HepG2 (cell line): ENCODE measurements around the gene SH2D6. TPM values are rescaled to one million over a fixed set of nuclear protein-coding genes. Genes with fewer than 3 reads are reported as not detected.

Experiments used
- ATAC-seq: fragments of 200-7000 bp; cut with Tn5 transposase; 3 replicates; pipeline ENCODE4 v1.9.1; 2020; ENCODE audit warnings: mild to moderate bottlenecking, moderate library complexity
- BruUV-seq: library from RNA; stranded (reverse); fragments of 400-500 nt; replicated peaks from 2 replicates; lab custom pipeline; 2021; lab: Mats Ljungman, UMichigan
- CTCF ChIA-PET: fragments of 300-600 bp; formaldehyde crosslinking; extraction: SDS; loops from one replicate; lab custom pipeline; 2021; ENCODE audit warnings: low total read pairs, inconsistent platforms, low intra/inter-chr PET ratio; lab: Yijun Ruan, JAX
- POLR2A ChIA-PET: fragments of 350-600 bp; sonication (Branson Sonifier 250); formaldehyde crosslinking; loops from one replicate; lab custom pipeline; 2020; ENCODE audit warnings: antibody characterized with exemption, inconsistent platforms; lab: Yijun Ruan, JAX
- DNase-seq: peaks from one replicate; pipeline ENCODE4 v3.0.0-alpha.2; 2015; ENCODE audit warnings: low spot score
- FAIRE-seq: peaks from 3 replicates; lab custom pipeline; 2011; peaks lifted over from hg19 to GRCh38; lab: Jason Lieb, UNC
- H2AFZ ChIP-seq: one replicate; pipeline ENCODE4 v1.6.1; 2011; ENCODE audit warnings: low read length, inconsistent platforms
- H3K27ac ChIP-seq: fragments of 300-600 bp; 3 replicates; pipeline ENCODE4 v1.8.0; 2011; ENCODE audit warnings: mixed run types, mild to moderate bottlenecking, mixed read lengths, low read length, inconsistent platforms; ENCODE audit not compliant: insufficient read depth; ENCODE audit errors: extremely low read length
- H3K27me3 ChIP-seq, 2 experiments: fragments of 200-600 bp in 1 of 2; 2 replicates in 1 of 2; 3 replicates in 1 of 2; pipeline versions ENCODE4 v1.6.0 to v1.8.0; 2011; ENCODE audit warnings: low read length in 2 of 2, mild to moderate bottlenecking in 2 of 2, moderate library complexity in 2 of 2, inconsistent platforms in 1 of 2; ENCODE audit not compliant: insufficient read depth in 2 of 2, control insufficient read depth in 1 of 2
- H3K36me3 ChIP-seq, 2 experiments: fragments of 200-600 bp in 1 of 2; replicated peaks in 1 of 2; 2 replicates in 1 of 2; 3 replicates in 1 of 2; pipeline versions ENCODE4 v1.5.1 to v1.8.0; 2011; ENCODE audit warnings: low read length in 2 of 2, inconsistent platforms in 1 of 2; ENCODE audit not compliant: insufficient read depth in 2 of 2, control insufficient read depth in 1 of 2
- H3K4me1 ChIP-seq: 2 replicates; pipeline ENCODE4 v1.5.1; 2012; ENCODE audit warnings: low read length, inconsistent platforms; ENCODE audit not compliant: insufficient read depth
- H3K4me2 ChIP-seq: 2 replicates; pipeline ENCODE4 v1.6.0; 2011; ENCODE audit warnings: low read depth, low read length, inconsistent platforms
- H3K4me3 ChIP-seq, 3 experiments: fragments of 200-600 bp in 1 of 3; sonication (generic), shearing (Covaris generic) in 1 of 3; replicated peaks in 1 of 3; 2 replicates each; pipeline ENCODE4 v1.5.1; 2011 to 2016; ENCODE audit warnings: low read length in 3 of 3, inconsistent platforms in 2 of 3, low read depth in 2 of 3, mild to moderate bottlenecking in 2 of 3, control low read depth in 1 of 3, mixed read lengths in 1 of 3; ENCODE audit not compliant: insufficient read depth in 1 of 3
- H3K79me2 ChIP-seq: one replicate; pipeline ENCODE4 v1.6.1; 2011; ENCODE audit warnings: low read length, inconsistent platforms; ENCODE audit not compliant: insufficient read depth
- H3K9ac ChIP-seq: 2 replicates; pipeline ENCODE4 v1.6.0; 2011; ENCODE audit warnings: mild to moderate bottlenecking, low read depth, low read length, inconsistent platforms; ENCODE audit not compliant: insufficient read depth
- H3K9me3 ChIP-seq: 2 replicates; pipeline ENCODE4 v1.5.1; 2012; ENCODE audit warnings: mild to moderate bottlenecking, low read length
- H4K20me1 ChIP-seq: 2 replicates; pipeline ENCODE4 v1.6.0; 2011; ENCODE audit warnings: inconsistent platforms, mild to moderate bottlenecking, low read length, moderate library complexity; ENCODE audit not compliant: insufficient read depth
- AHR ChIP-seq: IDR thresholded peaks from 2 replicates; pipeline ENCODE4 v1.6.1; 2018; ENCODE audit warnings: missing genetic modification reagents, missing compliant biosample characterization
- MEIS2 ChIP-seq: sonication (generic); formaldehyde crosslinking; IDR thresholded peaks from 2 replicates; pipeline ENCODE4 v1.9.0; 2021; ENCODE audit warnings: mild to moderate bottlenecking, missing genetic modification reagents
- SALL1 ChIP-seq: sonication (generic); formaldehyde crosslinking; IDR thresholded peaks from 2 replicates; pipeline ENCODE4 v1.8.0; 2022; ENCODE audit warnings: mild to moderate bottlenecking, missing genetic modification reagents
- SRY ChIP-seq: sonication (generic); formaldehyde crosslinking; IDR thresholded peaks from 2 replicates; pipeline ENCODE4 v1.8.0; 2022; ENCODE audit warnings: mild to moderate bottlenecking, missing genetic modification reagents
- TFE3 ChIP-seq: IDR thresholded peaks from 2 replicates; pipeline ENCODE4 v1.6.1; 2016
- ZBTB3 ChIP-seq: sonication (generic); formaldehyde crosslinking; IDR thresholded peaks from 2 replicates; pipeline ENCODE4 v1.4.0; 2020; ENCODE audit warnings: low read depth, mild to moderate bottlenecking, moderate library complexity, missing genetic modification reagents, borderline replicate concordance
- ZNF101 ChIP-seq: sonication (generic); formaldehyde crosslinking; IDR thresholded peaks from 2 replicates; pipeline ENCODE4 v1.4.0; 2020; ENCODE audit warnings: mild to moderate bottlenecking, low read depth, missing genetic modification reagents, borderline replicate concordance
- ZNF281 ChIP-seq: sonication (generic); formaldehyde crosslinking; IDR thresholded peaks from 2 replicates; pipeline ENCODE4 v1.4.0; 2020; ENCODE audit warnings: missing genetic modification reagents, borderline replicate concordance
- ZNF333 ChIP-seq: sonication (generic); formaldehyde crosslinking; IDR thresholded peaks from 2 replicates; pipeline ENCODE4 v1.4.0; 2020; ENCODE audit warnings: mild to moderate bottlenecking, missing genetic modification reagents, borderline replicate concordance
- ZNF589 ChIP-seq: sonication (generic); formaldehyde crosslinking; conservative IDR thresholded peaks from 2 replicates; pipeline ENCODE4 v1.8.0; 2022; ENCODE audit warnings: mild to moderate bottlenecking, moderate library complexity, missing genetic modification reagents
- ZNF747 ChIP-seq: sonication (generic); formaldehyde crosslinking; IDR thresholded peaks from 2 replicates; pipeline ENCODE4 v1.8.1; 2023; ENCODE audit warnings: missing genetic modification reagents, mild to moderate bottlenecking, borderline replicate concordance
- WGBS: methylation state at CpG from one replicate; pipeline ENCODE4 v1.1.6; 2017; ENCODE audit warnings: low lambda C conversion rate; 5-methylcytosine and 5-hydroxymethylcytosine counted together
- in situ Hi-C: cut with HindIII; loops from 2 replicates; pipeline ENCODE4 v1.10.0; 2017; ENCODE audit warnings: low pct_unique_long_range_greater_than_20kb; ENCODE audit not compliant: extremely low pct_ligation_motif_present
- intact Hi-C: fragments of 100-400 bp; cut with micrococcal nuclease; formaldehyde crosslinking; loops from one replicate; pipeline ENCODE4 v1.10.0; 2022; ENCODE audit not compliant: unreplicated experiment
- polyA plus RNA-seq, 8 experiments: library from polyadenylated mRNA; depleted of rRNA in 3 of 8; stranded (reverse) in 7 of 8; unstranded in 1 of 8; fragments of >200 nt; fragmentation: Illumina TruSeq in 4 of 8; extraction: Trizol in 4 of 8; gene quantifications; 2 replicates each; pipeline versions ENCODE4 v1.2.1 to v1.2.3, GENCODE V29; 2011 to 2016; ENCODE audit warnings: low read depth in 4 of 8, missing spikeins in 1 of 8, mixed read lengths in 1 of 8; ENCODE audit not compliant: insufficient read depth in 1 of 8
- total RNA-seq, 5 experiments: library from RNA; depleted of rRNA; stranded (reverse); fragments of >200 nt; fragmentation: Illumina TruSeq; extraction: Trizol; gene quantifications; 2 replicates each; pipeline ENCODE4 v1.2.3, GENCODE V29; 2016; ENCODE audit warnings: low read depth in 1 of 5
- TF ChIP-seq, protein P1 (sequence below): sonication (generic); formaldehyde crosslinking; IDR thresholded peaks from 2 replicates; pipeline ENCODE4 v1.9.0; 2021; ENCODE audit warnings: missing genetic modification reagents, mild to moderate bottlenecking, borderline replicate concordance
- TF ChIP-seq, protein P2 (sequence below): IDR thresholded peaks from 2 replicates; pipeline ENCODE4 v1.6.1; 2016; ENCODE audit warnings: missing compliant biosample characterization, missing genetic modification reagents, borderline replicate concordance
- TF ChIP-seq, protein P3 (sequence below): IDR thresholded peaks from 2 replicates; pipeline ENCODE4 v1.6.1; 2016; ENCODE audit warnings: mild to moderate bottlenecking

The SH2D6 gene
- total and polyA plus RNA-seq, 2 of the 13 experiments (the other 11 are each of a cell fraction or from before 2014, with no cell fraction given): 0.11 to 0.26 TPM

DNA sequence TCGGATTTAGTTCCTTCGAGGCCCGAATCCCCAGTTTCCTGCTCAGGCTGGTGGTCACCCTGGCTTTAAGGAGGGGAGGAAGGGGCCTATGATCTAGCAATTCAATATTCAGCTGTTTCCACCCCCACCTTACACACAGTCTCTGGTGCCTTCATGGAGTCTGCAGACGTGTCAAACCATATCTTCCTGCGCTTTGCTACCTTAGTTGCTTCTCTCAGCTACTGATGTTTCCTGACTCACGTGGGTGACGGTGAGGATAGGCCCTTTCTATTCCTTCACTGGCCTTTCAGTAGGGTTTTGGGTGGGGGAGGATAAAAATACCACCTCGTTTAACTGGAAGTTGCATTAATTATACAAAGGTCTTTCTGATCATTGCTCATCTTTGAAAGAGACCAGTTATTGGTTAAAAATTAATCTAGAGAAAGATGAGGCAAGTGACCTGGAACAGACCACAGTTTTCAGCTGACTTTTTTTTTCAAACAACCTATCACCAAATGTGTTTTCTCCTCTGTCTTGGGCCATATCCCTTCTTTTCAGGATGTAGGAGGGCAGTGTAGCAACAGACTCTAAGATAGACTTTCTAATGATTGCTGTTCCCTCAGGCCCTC lies 49.7 kb downstream of the SH2D6 start:
- Histone ChIP-seq H3K4me1 (peaks cover 61% of the 10 kb centered on the region), H3K79me2 (no peaks in the 10 kb centered on the region), H3K27ac (peak overlapping the region; percentile 70), H3K9ac (peak overlapping the region; percentile 62), H3K9me3 (no peaks in the 10 kb centered on the region), H3K27me3 (no peaks in the 10 kb centered on the region), H3K4me2 (peak overlapping the region; percentile 70), H3K4me3 (peak overlapping the region; percentile 14 to 44 (median 29); a peak in 5 of 6 replicates), H2AFZ (peak overlapping the region; percentile 62), H4K20me1 (no peaks in the 10 kb centered on the region), H3K36me3 (no peaks in the 10 kb centered on the region)
- DNase-seq (peak; percentile 44), FAIRE-seq (no peak), ATAC-seq (peak; percentile 8)
- in situ Hi-C loops: loop anchor here (5.0 kb wide), 1 partner anchor 46 kb away; no protein-coding TSS in a partner anchor
- TSS peak; percentile 68 for BruUV-seq
- CTCF ChIA-PET: no interaction called here
- WGBS: 42% methylated on average over 8 of the region's 8 CpGs
- POLR2A ChIA-PET: interaction anchor here (0.6 to 5.7 kb wide), 20 partner anchors 9 to 304 kb away, joined by 3 to 109 read pairs (median 4); partner anchors contain the start of genes C2orf68, ELMOD3, GGCX and MAT2A
- intact Hi-C loops: loop anchor here (1.0 to 5.0 kb wide), 2 partner anchors 34 to 47 kb away; no protein-coding TSS in a partner anchor
- TF ChIP-seq MEIS2 (CRISPR knock-in tag) (peak; percentile 42; the same call in 1 of the 2 replicates), ZNF281 (CRISPR knock-in tag) (no peak), TFE3 (0 out of 2 replicates have a peak, but pooled peaks have one; percentile 2), AHR (0 out of 2 replicates have a peak, but pooled peaks have one; percentile 45), ZBTB3 (CRISPR knock-in tag) (no peak), SRY (no peak), ZNF333 (no peak), ZNF589 (no peak), ZNF747 (CRISPR knock-in tag) (no peak), SALL1 (CRISPR knock-in tag) (no peak), ZNF101 (CRISPR knock-in tag) (no peak)
- TF ChIP-seq, protein P1, sequence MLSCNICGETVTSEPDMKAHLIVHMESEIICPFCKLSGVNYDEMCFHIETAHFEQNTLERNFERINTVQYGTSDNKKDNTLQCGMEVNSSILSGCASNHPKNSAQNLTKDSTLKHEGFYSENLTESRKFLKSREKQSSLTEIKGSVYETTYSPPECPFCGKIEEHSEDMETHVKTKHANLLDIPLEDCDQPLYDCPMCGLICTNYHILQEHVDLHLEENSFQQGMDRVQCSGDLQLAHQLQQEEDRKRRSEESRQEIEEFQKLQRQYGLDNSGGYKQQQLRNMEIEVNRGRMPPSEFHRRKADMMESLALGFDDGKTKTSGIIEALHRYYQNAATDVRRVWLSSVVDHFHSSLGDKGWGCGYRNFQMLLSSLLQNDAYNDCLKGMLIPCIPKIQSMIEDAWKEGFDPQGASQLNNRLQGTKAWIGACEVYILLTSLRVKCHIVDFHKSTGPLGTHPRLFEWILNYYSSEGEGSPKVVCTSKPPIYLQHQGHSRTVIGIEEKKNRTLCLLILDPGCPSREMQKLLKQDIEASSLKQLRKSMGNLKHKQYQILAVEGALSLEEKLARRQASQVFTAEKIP (CRISPR knock-in tag): no peak
- TF ChIP-seq, protein P2, sequence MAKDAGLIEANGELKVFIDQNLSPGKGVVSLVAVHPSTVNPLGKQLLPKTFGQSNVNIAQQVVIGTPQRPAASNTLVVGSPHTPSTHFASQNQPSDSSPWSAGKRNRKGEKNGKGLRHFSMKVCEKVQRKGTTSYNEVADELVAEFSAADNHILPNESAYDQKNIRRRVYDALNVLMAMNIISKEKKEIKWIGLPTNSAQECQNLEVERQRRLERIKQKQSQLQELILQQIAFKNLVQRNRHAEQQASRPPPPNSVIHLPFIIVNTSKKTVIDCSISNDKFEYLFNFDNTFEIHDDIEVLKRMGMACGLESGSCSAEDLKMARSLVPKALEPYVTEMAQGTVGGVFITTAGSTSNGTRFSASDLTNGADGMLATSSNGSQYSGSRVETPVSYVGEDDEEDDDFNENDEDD: 0 out of 2 replicates have a peak, but pooled peaks have one; percentile 1
- TF ChIP-seq, protein P3, sequence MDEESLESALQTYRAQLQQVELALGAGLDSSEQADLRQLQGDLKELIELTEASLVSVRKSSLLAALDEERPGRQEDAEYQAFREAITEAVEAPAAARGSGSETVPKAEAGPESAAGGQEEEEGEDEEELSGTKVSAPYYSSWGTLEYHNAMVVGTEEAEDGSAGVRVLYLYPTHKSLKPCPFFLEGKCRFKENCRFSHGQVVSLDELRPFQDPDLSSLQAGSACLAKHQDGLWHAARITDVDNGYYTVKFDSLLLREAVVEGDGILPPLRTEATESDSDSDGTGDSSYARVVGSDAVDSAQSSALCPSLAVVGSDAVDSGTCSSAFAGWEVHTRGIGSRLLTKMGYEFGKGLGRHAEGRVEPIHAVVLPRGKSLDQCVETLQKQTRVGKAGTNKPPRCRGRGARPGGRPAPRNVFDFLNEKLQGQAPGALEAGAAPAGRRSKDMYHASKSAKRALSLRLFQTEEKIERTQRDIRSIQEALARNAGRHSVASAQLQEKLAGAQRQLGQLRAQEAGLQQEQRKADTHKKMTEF (CRISPR knock-in tag): no peak
